Nephron progenitor cell (in vitro differentiated cells): ENCODE measurements around the gene DDAH2.

Experiments
- DNase-seq: peaks from one replicate; pipeline ENCODE4 v3.0.0; 2021
- H3K27ac Mint-ChIP-seq: 2 replicates; pipeline ENCODE4 v1.8.0; 2021; ENCODE audit warnings: mild to moderate bottlenecking, moderate library complexity, mixed read lengths
- H3K27me3 Mint-ChIP-seq: 2 replicates; pipeline ENCODE4 v1.8.0; 2021; ENCODE audit warnings: mild to moderate bottlenecking, low read depth, mixed read lengths; ENCODE audit not compliant: poor library complexity
- H3K36me3 Mint-ChIP-seq: 2 replicates; pipeline ENCODE4 v1.8.0; 2021; ENCODE audit warnings: low read depth, mixed read lengths
- H3K4me1 Mint-ChIP-seq: 2 replicates; pipeline ENCODE4 v1.8.0; 2021; ENCODE audit warnings: mixed read lengths
- H3K4me3 Mint-ChIP-seq: 2 replicates; pipeline ENCODE4 v1.8.0; 2021; ENCODE audit warnings: mild to moderate bottlenecking, moderate library complexity, mixed read lengths
- H3K9me3 Mint-ChIP-seq: 2 replicates; pipeline ENCODE4 v1.8.0; 2021; ENCODE audit warnings: mild to moderate bottlenecking, moderate library complexity, mixed read lengths
- CTCF ChIP-seq: fragments of 200-600 bp; sonication (generic); IDR thresholded peaks from 2 replicates; pipeline ENCODE4 v1.5.0; 2021; ENCODE audit warnings: antibody characterized with exemption

Gene DDAH2

GRCh38 chr6:31752739-31753319, 23.7 kb upstream of the DDAH2 start:
- H3K4me3 Mint-ChIP-seq: no peak overlapping the region
- no peaks in the 10 kb centered on the region for H3K4me1 Mint-ChIP-seq
- peaks cover 5% of the 10 kb centered on the region for H3K36me3 Mint-ChIP-seq
- no peaks in the 10 kb centered on the region for H3K9me3 Mint-ChIP-seq
- TF ChIP-seq CTCF: no peak
- H3K27me3 Mint-ChIP-seq: peaks cover 4% of the 10 kb centered on the region
- H3K27ac Mint-ChIP-seq: peak overlapping the region; percentile 21
- DNase-seq: no peak

- H3K27me3 Mint-ChIP-seq: no peaks in the 10 kb centered on the region
- DNase-seq: no peak
- H3K27ac Mint-ChIP-seq: no peak overlapping the region
- H3K36me3 Mint-ChIP-seq: peaks cover 12% of the 10 kb centered on the region
- no peaks in the 10 kb centered on the region for H3K9me3 Mint-ChIP-seq
- H3K4me3 Mint-ChIP-seq: no peak overlapping the region
- no peak for TF ChIP-seq CTCF
- peaks cover 10% of the 10 kb centered on the region for H3K4me1 Mint-ChIP-seq
Measured at GRCh38 chr6:31750411-31751022, 21.4 kb upstream of the DDAH2 start.

- H3K27me3 Mint-ChIP-seq: no peaks in the 10 kb centered on the region
- peaks cover 12% of the 10 kb centered on the region for H3K36me3 Mint-ChIP-seq
- no peak for DNase-seq
- no peak for TF ChIP-seq CTCF
- peak overlapping the region; percentile 46 for H3K27ac Mint-ChIP-seq
- H3K9me3 Mint-ChIP-seq: no peaks in the 10 kb centered on the region
- H3K4me1 Mint-ChIP-seq: peaks cover 21% of the 10 kb centered on the region
- H3K4me3 Mint-ChIP-seq: no peak overlapping the region
Measured at GRCh38 chr6:31749301-31750036, 20.4 kb upstream of the DDAH2 start.

- Mint-ChIP-seq H3K4me3 (peak overlapping the region; percentile 5), H3K4me1 (peaks cover 70% of the 10 kb centered on the region), H3K27me3 (peaks cover 3% of the 10 kb centered on the region), H3K9me3 (no peaks in the 10 kb centered on the region), H3K36me3 (peaks cover 30% of the 10 kb centered on the region), H3K27ac (peak overlapping the region; percentile 84)
- no peak for TF ChIP-seq CTCF
- no peak for DNase-seq
Measured at GRCh38 chr6:31744422-31744821, 15.3 kb upstream of the DDAH2 start.

GRCh38 chr6:31742894-31743293, 13.8 kb upstream of the DDAH2 start:
- Mint-ChIP-seq H3K36me3 (peaks cover 30% of the 10 kb centered on the region), H3K4me3 (no peak overlapping the region), H3K9me3 (no peaks in the 10 kb centered on the region), H3K27me3 (peaks cover 3% of the 10 kb centered on the region), H3K4me1 (peaks cover 86% of the 10 kb centered on the region), H3K27ac (peak overlapping the region; percentile 87)
- TF ChIP-seq CTCF: no peak
- DNase-seq: no peak
